DOHH2 (cell line): ENCODE results near the gene HOXA5.

ENCODE experiments used
- H3F3A ChIP-seq: fragments of 200-600 bp; sonication (generic), shearing (Covaris generic); 2 replicates; pipeline ENCODE4 v1.6.0; 2016; ENCODE audit warnings: antibody characterized with exemption, mild to moderate bottlenecking; ENCODE audit not compliant: control insufficient read depth, insufficient read depth
- H3K27ac ChIP-seq: fragments of 200-600 bp; sonication (generic); 2 replicates; pipeline ENCODE4 v1.5.1; 2014; ENCODE audit warnings: low read depth, mild to moderate bottlenecking, low read length, moderate library complexity
- H3K27me3 ChIP-seq: fragments of 200-600 bp; sonication (generic); 2 replicates; pipeline ENCODE4 v1.6.1; 2014; ENCODE audit warnings: mild to moderate bottlenecking, low read length, mixed read lengths; ENCODE audit not compliant: control insufficient read depth
- H3K36me3 ChIP-seq: fragments of 200-600 bp; sonication (generic); 2 replicates; pipeline ENCODE4 v1.6.1; 2014; ENCODE audit warnings: mild to moderate bottlenecking, low read length, moderate library complexity, mixed read lengths; ENCODE audit not compliant: control insufficient read depth
- H3K4me1 ChIP-seq: fragments of 200-600 bp; sonication (generic); 2 replicates; pipeline ENCODE4 v1.6.1; 2014; ENCODE audit warnings: mild to moderate bottlenecking, low read length, mixed read lengths; ENCODE audit not compliant: control insufficient read depth
- H3K4me2 ChIP-seq: fragments of 200-600 bp; sonication (generic); 2 replicates; pipeline ENCODE4 v1.6.0; 2014; ENCODE audit warnings: mild to moderate bottlenecking, low read length, moderate library complexity
- H3K4me3 ChIP-seq: fragments of 200-600 bp; sonication (generic); 2 replicates; pipeline ENCODE4 v1.5.1; 2014; ENCODE audit warnings: mild to moderate bottlenecking, low read length, mixed read lengths
- H3K79me2 ChIP-seq: fragments of 200-600 bp; sonication (generic); 2 replicates; pipeline ENCODE4 v1.6.1; 2014; ENCODE audit warnings: mild to moderate bottlenecking, low read length, mixed read lengths; ENCODE audit not compliant: control insufficient read depth
- H3K9me2 ChIP-seq: fragments of 200-600 bp; sonication (generic); replicated peaks from 2 replicates; pipeline ENCODE4 v1.6.1; 2014; ENCODE audit warnings: mild to moderate bottlenecking, low read length, mixed read lengths; ENCODE audit not compliant: control insufficient read depth
- H3K9me3 ChIP-seq: fragments of 200-600 bp; sonication (generic); 2 replicates; pipeline ENCODE4 v1.6.1; 2014; ENCODE audit warnings: antibody characterized with exemption, low read length, mixed read lengths; ENCODE audit not compliant: control insufficient read depth, insufficient read depth
- H4K20me1 ChIP-seq: fragments of 200-600 bp; sonication (generic); 2 replicates; pipeline ENCODE4 v1.6.0; 2014; ENCODE audit warnings: low read depth, mild to moderate bottlenecking, antibody characterized with exemption, low read length, moderate library complexity; ENCODE audit not compliant: control insufficient read depth, insufficient read depth
- CTCF ChIP-seq: fragments of 200-600 bp; sonication (generic); IDR thresholded peaks from one replicate; pipeline ENCODE4 v1.5.1; 2014; ENCODE audit warnings: antibody characterized with exemption, mild to moderate bottlenecking, low read depth, low read length; ENCODE audit not compliant: poor library complexity, severe bottlenecking
- EZH2phosphoT487 ChIP-seq: fragments of 200-600 bp; sonication (generic); IDR thresholded peaks from 2 replicates; pipeline ENCODE4 v1.6.1; 2017; ENCODE audit warnings: borderline replicate concordance, mild to moderate bottlenecking, antibody characterized with exemption, low read length, moderate library complexity, mixed read lengths

Gene HOXA5

GRCh38 chr7:27101957-27102580 is 41.4 kb downstream of the HOXA5 start:
- no peaks in the 10 kb centered on the region for H4K20me1 ChIP-seq
- H3K4me2 ChIP-seq = no peak overlapping the region
- no peaks in the 10 kb centered on the region for H3K9me2 ChIP-seq
- peaks cover 6% of the 10 kb centered on the region for H3K4me1 ChIP-seq
- no peak for TF ChIP-seq CTCF
- TF ChIP-seq EZH2phosphoT487 = no peak
- no peak overlapping the region for H3K27ac ChIP-seq
- H3K36me3 ChIP-seq = no peaks in the 10 kb centered on the region
- peaks cover 5% of the 10 kb centered on the region; the same call in 1 of the 2 replicates for H3F3A ChIP-seq
- H3K4me3 ChIP-seq = no peak overlapping the region
- no peaks in the 10 kb centered on the region for H3K9me3 ChIP-seq
- H3K27me3 ChIP-seq = peaks cover 28% of the 10 kb centered on the region
- peaks cover 9% of the 10 kb centered on the region for H3K79me2 ChIP-seq

GRCh38 chr7:27101171-27101956 is 42.1 kb downstream of the HOXA5 start:
- Histone ChIP-seq H3K79me2 (peaks cover 15% of the 10 kb centered on the region), H3K4me3 (no peak overlapping the region), H3K9me2 (no peaks in the 10 kb centered on the region), H3K27ac (no peak overlapping the region), H3K4me2 (no peak overlapping the region), H4K20me1 (no peaks in the 10 kb centered on the region), H3F3A (peaks cover 3% of the 10 kb centered on the region; the same call in 1 of the 2 replicates), H3K9me3 (no peaks in the 10 kb centered on the region), H3K27me3 (peaks cover 28% of the 10 kb centered on the region), H3K4me1 (peaks cover 13% of the 10 kb centered on the region), H3K36me3 (no peaks in the 10 kb centered on the region)
- TF ChIP-seq CTCF (no peak), EZH2phosphoT487 (no peak)

GRCh38 chr7:27100694-27101170 is 42.7 kb downstream of the HOXA5 start:
- Histone ChIP-seq H3K79me2 (peaks cover 15% of the 10 kb centered on the region), H3K9me3 (no peaks in the 10 kb centered on the region), H3K4me1 (peaks cover 13% of the 10 kb centered on the region), H4K20me1 (no peaks in the 10 kb centered on the region), H3K4me3 (no peak overlapping the region), H3K27ac (no peak overlapping the region), H3K4me2 (no peak overlapping the region), H3K27me3 (peaks cover 28% of the 10 kb centered on the region), H3F3A (peaks cover 3% of the 10 kb centered on the region; the same call in 1 of the 2 replicates), H3K9me2 (no peaks in the 10 kb centered on the region), H3K36me3 (no peaks in the 10 kb centered on the region)
- TF ChIP-seq EZH2phosphoT487 (no peak), CTCF (no peak)
